GM18870 (cell line): ENCODE measurements around the gene GPHA2.

Experiments
- ATAC-seq: cut with Tn5 transposase; IDR thresholded peaks from one replicate; pipeline ENCODE4 v1.9.1; 2021; ENCODE audit warnings: moderate library complexity; ENCODE audit not compliant: unreplicated experiment

Gene GPHA2

GRCh38 chr11:64892838-64893193 is 42.9 kb downstream of the GPHA2 start:
- no peak for ATAC-seq

- no peak for ATAC-seq
Observed at GRCh38 chr11:64892411-64892831, 43.3 kb downstream of the GPHA2 start.

- no peak for ATAC-seq
Observed at GRCh38 chr11:64891880-64892279, 43.8 kb downstream of the GPHA2 start.

GRCh38 chr11:64891215-64891848 is 44.4 kb downstream of the GPHA2 start:
- no peak for ATAC-seq

GRCh38 chr11:64890522-64890939 is 45.2 kb downstream of the GPHA2 start:
- ATAC-seq: no peak

- no peak for ATAC-seq
Observed at GRCh38 chr11:64888729-64889511, 46.8 kb downstream of the GPHA2 start.

GRCh38 chr11:64888406-64888728 is 47.3 kb downstream of the GPHA2 start:
- ATAC-seq: no peak

GRCh38 chr11:64887757-64888405 is 47.8 kb downstream of the GPHA2 start:
- no peak for ATAC-seq

- no peak for ATAC-seq
Observed at GRCh38 chr11:64887234-64887756, 48.4 kb downstream of the GPHA2 start.

GRCh38 chr11:64885367-64886286 is 50.1 kb downstream of the GPHA2 start:
- no peak for ATAC-seq
